HG03025 (cell line): ENCODE results near the gene OSBPL8.
"Not testable (repeated sequence)": the region's sequence is repeated elsewhere in the genome, so short reads cannot be mapped to it uniquely, and the experiment has no call there.

Source experiments
- ATAC-seq: cut with Tn5 transposase; IDR thresholded peaks from one replicate; pipeline ENCODE4 v1.9.1; 2021; ENCODE audit warnings: mild to moderate bottlenecking, moderate library complexity; ENCODE audit not compliant: unreplicated experiment, low FRiP score

Gene OSBPL8

DNA sequence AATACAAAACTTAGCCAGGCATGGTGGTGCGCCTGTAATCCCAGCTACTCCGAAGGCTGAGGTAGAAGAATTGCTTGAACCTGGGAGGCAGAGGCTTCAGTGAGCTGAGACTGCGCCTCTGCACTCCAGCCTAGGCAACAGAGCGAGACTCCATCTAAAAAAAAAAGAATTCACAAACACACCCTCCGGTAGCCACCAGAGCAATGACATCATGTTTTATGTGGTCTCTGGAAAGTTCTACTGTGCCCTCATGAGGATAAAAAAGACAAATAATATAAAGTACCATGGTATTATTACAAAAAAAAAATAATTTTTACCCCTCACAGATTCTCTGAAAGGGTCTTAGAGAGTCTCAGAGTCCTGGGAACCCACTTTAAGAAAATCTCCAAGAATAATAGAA lies 81.5 kb downstream of the OSBPL8 start:
- ATAC-seq, result no peak

DNA sequence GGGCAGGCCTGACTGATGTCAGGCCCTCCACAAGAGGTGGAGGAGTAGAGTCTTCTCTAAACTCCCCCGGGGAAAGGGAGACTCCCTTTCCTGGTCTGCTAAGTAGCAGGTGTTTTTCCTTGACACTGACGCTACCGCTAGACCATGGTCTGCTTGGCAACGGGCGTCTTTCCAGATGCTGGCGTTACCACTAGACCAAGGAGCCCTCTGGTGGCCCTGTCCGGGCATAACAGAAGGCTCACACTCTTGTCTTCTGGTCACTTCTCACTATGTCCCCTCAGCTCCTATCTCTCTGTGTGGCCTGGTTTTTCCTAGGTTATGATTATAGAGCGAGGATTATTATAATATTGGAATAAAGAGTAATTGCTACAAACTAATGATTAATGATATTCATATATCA lies 86.7 kb downstream of the OSBPL8 start:
- ATAC-seq, result not testable (repeated sequence)

- ATAC-seq, result no peak
Measured at GRCh38 chr12:76471579-76471978, 88.0 kb downstream of the OSBPL8 start.

DNA sequence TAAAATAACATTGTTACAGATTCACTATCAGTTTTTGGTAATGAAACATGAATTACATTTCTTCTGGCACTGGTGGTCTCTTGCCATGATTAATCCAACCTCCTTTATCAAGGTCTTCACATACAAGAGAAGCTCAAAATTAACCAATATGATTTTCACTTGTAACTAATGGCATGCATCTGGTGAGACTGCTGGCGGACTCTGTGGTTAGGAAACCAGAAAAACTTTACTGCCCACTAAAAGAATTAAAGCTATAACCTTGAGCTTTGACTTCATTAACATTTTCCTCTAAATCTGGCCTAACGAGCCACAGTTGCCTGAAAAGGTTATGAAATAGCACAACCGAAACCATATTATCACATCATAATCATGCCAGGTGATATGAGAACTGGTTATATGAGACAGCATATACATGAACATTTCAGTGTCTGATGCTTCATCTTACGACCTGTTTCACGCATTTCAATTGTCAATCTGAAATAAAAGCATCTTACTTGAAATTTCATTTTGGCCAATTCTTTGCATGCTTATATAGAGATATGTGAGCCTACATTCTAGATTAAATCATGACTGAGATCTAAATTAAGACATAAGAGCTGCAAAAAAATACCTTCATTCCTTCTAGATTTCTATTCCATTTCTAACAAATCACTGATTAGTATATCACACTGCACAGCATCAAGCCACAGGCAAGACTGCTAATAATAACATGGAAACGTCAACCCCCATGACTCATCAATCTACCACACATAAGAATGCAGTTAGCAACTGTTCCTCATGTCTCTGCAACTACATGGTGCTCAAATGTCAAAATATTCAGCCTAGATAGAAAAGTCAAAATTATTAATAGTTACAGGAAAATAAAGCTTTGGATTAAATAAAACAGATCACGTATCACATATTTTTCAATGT lies 89.3 kb downstream of the OSBPL8 start:
- no peak for ATAC-seq

DNA sequence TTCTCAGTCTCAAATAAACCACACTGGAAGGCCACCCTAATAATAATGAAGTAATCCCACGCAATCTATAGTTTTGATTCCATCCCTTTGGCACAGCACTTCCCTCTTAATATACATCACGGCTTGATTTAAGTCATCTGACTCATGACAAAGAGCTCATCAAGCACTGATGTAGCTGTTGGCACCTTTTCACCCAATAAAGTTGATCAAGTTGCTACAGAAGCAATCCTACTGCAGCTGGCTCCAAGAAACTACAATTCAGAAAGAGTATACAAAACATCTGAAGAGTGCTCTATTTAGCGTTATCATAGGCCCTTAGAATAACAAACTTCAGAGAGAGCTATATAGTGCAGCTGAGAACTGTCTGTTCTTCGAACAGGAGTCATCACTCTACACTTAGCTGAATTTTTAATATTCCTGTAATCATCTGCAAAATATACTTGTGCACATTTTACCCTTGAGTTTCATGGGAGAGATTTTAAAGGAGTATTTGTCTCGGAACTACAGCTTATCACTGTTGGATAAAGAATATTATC lies 94.9 kb downstream of the OSBPL8 start:
- no peak for ATAC-seq

GRCh38 chr12:76462668-76463224 lies 96.8 kb downstream of the OSBPL8 start:
- ATAC-seq, result no peak

- no peak for ATAC-seq
Measured at GRCh38 chr12:76460807-76461206, 98.8 kb downstream of the OSBPL8 start.

DNA sequence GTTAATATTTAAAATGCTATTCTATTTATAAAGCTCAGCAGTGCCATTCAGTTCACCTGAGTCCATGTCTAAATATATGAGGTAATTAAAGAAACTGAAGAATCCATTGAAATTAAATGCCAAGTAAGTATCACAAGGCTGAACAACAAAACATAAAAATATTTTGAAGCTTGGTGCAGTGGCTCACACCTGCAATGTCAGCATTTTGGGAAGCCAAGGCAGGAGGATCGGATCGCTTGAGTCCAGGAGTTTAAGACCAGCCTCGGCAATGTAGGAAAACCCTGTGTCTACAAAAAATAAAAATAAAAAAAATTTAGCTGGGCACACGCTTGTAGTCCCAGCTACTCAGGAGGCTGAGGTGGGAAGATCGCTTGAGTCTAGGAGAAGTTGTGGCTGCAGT lies 101.8 kb downstream of the OSBPL8 start:
- ATAC-seq, result no peak

- ATAC-seq, result no peak
Measured at GRCh38 chr12:76457010-76457409, 102.6 kb downstream of the OSBPL8 start.

- peak; percentile 90 for ATAC-seq
Measured at GRCh38 chr12:76455582-76456345, 103.8 kb downstream of the OSBPL8 start.

- no peak for ATAC-seq
Measured at GRCh38 chr12:76451528-76451927, 108.0 kb downstream of the OSBPL8 start.

DNA sequence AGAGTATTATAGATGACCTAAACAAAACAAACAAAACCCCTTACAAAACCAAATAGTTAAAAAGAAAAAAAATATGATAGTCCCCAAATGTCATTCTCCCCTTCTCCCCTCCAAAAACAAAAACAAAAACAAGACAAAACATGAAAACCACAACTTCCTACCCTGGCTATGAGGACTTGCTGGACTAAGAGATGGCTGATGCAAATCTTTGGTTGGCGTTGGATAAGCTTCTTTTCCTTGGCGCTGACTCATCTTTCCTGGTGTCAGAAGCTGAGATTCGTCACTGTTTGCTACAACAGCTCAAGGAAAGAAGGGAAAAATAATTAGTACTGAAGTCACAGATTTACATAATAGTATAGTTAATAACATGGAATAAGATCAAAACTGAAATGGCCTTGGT lies 108.9 kb downstream of the OSBPL8 start:
- ATAC-seq, result no peak

DNA sequence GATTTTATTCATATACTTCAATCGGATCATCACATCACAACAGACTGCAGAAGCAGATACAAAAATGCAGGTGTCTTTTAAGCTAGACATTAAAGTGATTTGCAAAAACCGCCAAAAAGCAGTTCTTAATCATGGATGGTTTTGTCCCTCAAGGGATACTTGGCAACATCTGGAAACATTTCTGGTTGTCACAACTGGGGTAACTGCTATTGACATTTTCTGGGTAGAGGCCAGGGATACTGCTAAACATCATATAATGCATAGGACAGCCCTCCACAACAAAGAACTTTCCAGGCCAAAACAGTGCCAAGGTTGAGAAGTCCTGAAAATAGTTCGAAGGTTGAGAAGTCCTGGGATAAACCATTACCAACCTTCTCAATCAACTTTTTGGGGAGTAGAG lies 109.6 kb downstream of the OSBPL8 start:
- ATAC-seq, result no peak

DNA sequence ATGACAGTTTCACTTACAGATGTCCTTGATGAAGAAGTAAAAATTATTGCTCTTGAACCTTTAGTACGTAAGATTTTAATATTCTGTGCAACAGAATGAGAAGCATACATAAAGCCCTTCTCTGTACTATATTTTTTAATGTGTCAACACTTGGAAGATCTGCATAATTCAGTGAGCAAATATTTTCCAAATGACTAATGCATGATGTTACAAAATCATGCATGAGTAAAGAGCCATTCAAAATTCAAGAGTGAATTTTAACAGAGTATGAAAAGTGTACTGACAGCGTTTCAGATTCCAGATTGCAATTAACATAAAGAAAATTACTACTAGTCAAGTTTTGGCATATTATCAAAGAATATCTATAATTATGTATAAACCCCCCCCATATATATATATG lies 110.0 kb downstream of the OSBPL8 start:
- ATAC-seq, result no peak

- ATAC-seq, result no peak
Measured at GRCh38 chr12:76449016-76449415, 110.6 kb downstream of the OSBPL8 start.

GRCh38 chr12:76446090-76446489 lies 113.5 kb downstream of the OSBPL8 start:
- no peak for ATAC-seq

GRCh38 chr12:76445462-76445861 lies 114.1 kb downstream of the OSBPL8 start:
- no peak for ATAC-seq

- ATAC-seq, result no peak
Measured at GRCh38 chr12:76444408-76444984, 115.1 kb downstream of the OSBPL8 start.

- no peak for ATAC-seq
Measured at GRCh38 chr12:76441016-76441415, 118.6 kb downstream of the OSBPL8 start.

DNA sequence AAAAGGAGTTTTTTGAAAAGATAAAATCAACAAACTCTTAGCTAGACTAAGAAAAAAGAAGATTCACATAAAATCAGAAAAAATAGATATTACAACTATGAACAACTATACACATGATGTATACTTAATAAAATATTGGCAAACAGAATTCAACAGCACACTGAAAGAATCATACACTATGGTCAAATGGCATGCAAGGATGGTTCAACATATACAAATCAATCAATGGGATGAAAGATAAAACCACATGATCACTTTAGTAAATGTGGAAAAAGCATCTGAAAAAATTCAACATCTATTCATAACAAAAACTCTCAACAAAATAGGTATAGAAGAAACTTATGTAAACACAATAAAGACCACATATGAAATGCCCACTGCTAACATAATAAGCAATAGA lies 126.8 kb downstream of the OSBPL8 start:
- no peak for ATAC-seq

GRCh38 chr12:76428117-76428516 lies 131.5 kb downstream of the OSBPL8 start:
- no peak for ATAC-seq
